GM12878 (cell line): ENCODE measurements around the gene FNDC11. TPM values are rescaled to one million over a fixed set of nuclear protein-coding genes. Genes with fewer than 3 reads are reported as not detected.

Experiments
- EGR1 ChIP-seq, 2 experiments: IDR thresholded peaks; 1 replicate in 1 of 2; 2 replicates in 1 of 2; pipeline ENCODE4 v1.6.1; 2011 to 2012; ENCODE audit warnings: low read depth in 2 of 2, low read length in 2 of 2, borderline replicate concordance in 1 of 2, mild to moderate bottlenecking in 1 of 2, moderate library complexity in 1 of 2
- ESRRA ChIP-seq: IDR thresholded peaks from 2 replicates; pipeline ENCODE4 v1.6.1; 2012; ENCODE audit warnings: mild to moderate bottlenecking, low read length, improper control_type of control experiment
- GABPA ChIP-seq: IDR thresholded peaks from 2 replicates; pipeline ENCODE4 v1.6.1; 2014; ENCODE audit warnings: antibody characterized with exemption, low read depth, mild to moderate bottlenecking, inconsistent platforms
- HDGF ChIP-seq: fragments of 450-650 bp; IDR thresholded peaks from 2 replicates; pipeline ENCODE4 v1.6.1; 2016; ENCODE audit warnings: antibody characterized with exemption
- KDM1A ChIP-seq: fragments of 200-600 bp; sonication (generic); IDR thresholded peaks from 2 replicates; pipeline ENCODE4 v1.6.1; 2016; ENCODE audit warnings: borderline replicate concordance
- MEF2A ChIP-seq: IDR thresholded peaks from 2 replicates; pipeline ENCODE4 v1.6.1; 2011; ENCODE audit warnings: low read depth, mild to moderate bottlenecking, low read length, moderate library complexity; ENCODE audit not compliant: insufficient read depth
- MYC ChIP-seq: IDR thresholded peaks from 2 replicates; pipeline ENCODE4 v1.6.1; 2011; ENCODE audit warnings: mild to moderate bottlenecking, low read length, moderate library complexity, inconsistent platforms; ENCODE audit not compliant: insufficient read depth, insufficient replicate concordance, insufficient read length, severe bottlenecking
- POLR2A ChIP-seq: IDR thresholded peaks from 2 replicates; pipeline ENCODE4 v1.6.1; 2011; ENCODE audit warnings: low read depth, mild to moderate bottlenecking, low read length
- RB1 ChIP-seq: fragments of 450-650 bp; formaldehyde crosslinking; IDR thresholded peaks from 2 replicates; pipeline ENCODE4 v1.6.1; 2017; ENCODE audit warnings: mild to moderate bottlenecking, borderline replicate concordance
- SIN3A ChIP-seq: IDR thresholded peaks from 2 replicates; pipeline ENCODE4 v1.6.1; 2012; ENCODE audit warnings: low read depth, low read length, improper control_type of control experiment
- SMARCA5 ChIP-seq: fragments of 450-650 bp; IDR thresholded peaks from 2 replicates; pipeline ENCODE4 v1.6.1; 2017; ENCODE audit warnings: mild to moderate bottlenecking
- SMC3 ChIP-seq: IDR thresholded peaks from 2 replicates; pipeline ENCODE4 v1.6.1; 2011; ENCODE audit warnings: low read length, improper control_type of control experiment, borderline replicate concordance
- SREBF2 ChIP-seq: IDR thresholded peaks from 2 replicates; pipeline ENCODE4 v1.6.1; 2012; ENCODE audit warnings: mild to moderate bottlenecking, low read length
- SRF ChIP-seq, 2 experiments: IDR thresholded peaks; 2 replicates each; pipeline ENCODE4 v1.6.1; 2011; ENCODE audit warnings: low read depth in 2 of 2, low read length in 2 of 2, mild to moderate bottlenecking in 1 of 2, moderate library complexity in 1 of 2
- polyA plus RNA-seq, 11 experiments: library from polyadenylated mRNA; depleted of rRNA in 4 of 11; unstranded in 6 of 11; stranded (reverse) in 5 of 11; fragments of >200 nt; fragmentation: Nextera tagmentation in 4 of 11; fragmentation: Illumina TruSeq in 1 of 11; extraction: Ambion mirVana in 4 of 11; extraction: Trizol in 1 of 11; gene quantifications; 1 replicate in 1 of 11; 2 replicates in 10 of 11; pipeline versions ENCODE4 v1.2.1 to v1.2.3, GENCODE V29; 2011 to 2016; ENCODE audit warnings: inconsistent platforms in 2 of 11, missing spikeins in 2 of 11, low read depth in 1 of 11
- total RNA-seq, 4 experiments: library from RNA; depleted of rRNA in 3 of 4; stranded (reverse); fragments of >200 nt in 3 of 4; fragmentation: Illumina TruSeq in 1 of 4; extraction: Trizol in 1 of 4; gene quantifications; 2 replicates each; pipeline versions ENCODE4 v1.2.1 to v1.2.3, GENCODE V29; 2013 to 2021
- TF ChIP-seq, protein P1 (sequence below): fragments of 450-650 bp; IDR thresholded peaks from 2 replicates; pipeline ENCODE4 v1.6.1; 2014; ENCODE audit warnings: mild to moderate bottlenecking
- TF ChIP-seq, protein P2 (sequence below), 3 experiments: IDR thresholded peaks in 2 of 3; conservative IDR thresholded peaks in 1 of 3; 2 replicates each; pipeline ENCODE4 v1.5.1; 2011; ENCODE audit warnings: low read depth in 3 of 3, low read length in 3 of 3, mild to moderate bottlenecking in 3 of 3, control low read depth in 2 of 3, moderate library complexity in 2 of 3, inconsistent platforms in 1 of 3, mixed read lengths in 1 of 3; ENCODE audit not compliant: control insufficient read depth in 2 of 3, insufficient read depth in 1 of 3; ENCODE audit errors: extremely low read depth in 1 of 3
- TF ChIP-seq, protein P3 (sequence below): fragments of 450-650 bp; IDR thresholded peaks from 2 replicates; pipeline ENCODE4 v1.6.1; 2017; ENCODE audit warnings: borderline replicate concordance
- TF ChIP-seq, protein P4 (sequence below): fragments of 450-650 bp; IDR thresholded peaks from 2 replicates; pipeline ENCODE4 v1.6.1; 2018; ENCODE audit warnings: mild to moderate bottlenecking, low read depth, moderate library complexity; ENCODE audit not compliant: partially characterized antibody

Gene FNDC11
- total and polyA plus RNA-seq, 10 of the 15 experiments (the other 5 are each of a cell fraction or from before 2014, with no cell fraction given): 0.09 to 0.72 (median 0.34) TPM; not detected in 2

DNA sequence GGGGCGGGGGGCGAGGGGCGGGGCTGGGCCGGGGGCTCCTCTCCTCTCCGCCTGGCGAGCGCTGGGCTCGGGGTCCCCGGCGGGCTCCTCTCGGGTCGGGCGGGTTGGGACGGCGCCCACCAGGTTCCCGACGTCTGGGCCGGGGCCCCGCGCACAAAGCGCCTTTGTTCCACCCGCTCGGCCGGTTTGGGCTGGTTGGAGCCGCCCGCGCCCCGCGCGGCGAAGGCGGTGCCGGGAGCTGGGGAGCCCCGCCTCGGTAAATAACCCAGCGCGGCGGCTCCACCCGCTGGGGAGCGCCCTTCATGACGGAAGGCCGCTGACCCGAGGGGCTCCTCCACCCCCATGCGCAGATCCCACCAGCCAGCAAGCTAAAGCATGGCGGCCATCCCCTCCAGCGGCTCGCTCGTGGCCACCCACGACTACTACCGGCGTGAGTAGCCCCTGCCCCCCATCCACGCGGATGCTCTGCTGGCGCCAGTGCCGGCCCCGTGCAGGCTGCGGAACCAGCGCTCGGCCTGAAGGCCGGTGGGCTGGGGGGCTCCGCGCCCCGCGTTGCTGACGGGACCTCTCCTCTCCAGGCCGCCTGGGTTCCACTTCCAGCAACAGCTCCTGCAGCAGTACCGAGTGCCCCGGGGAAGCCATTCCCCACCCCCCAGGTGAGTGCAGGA, 32.9 kb upstream of the FNDC11 start (continued):
- peak; percentile 22; the same call in 1 of the 2 replicates for TF ChIP-seq SIN3A
- TF ChIP-seq RB1: 0 out of 2 replicates have a peak, but pooled peaks have one; percentile 31
- TF ChIP-seq KDM1A: no peak
- 0 out of 3 replicates have a peak, but pooled peaks of 1 of the 2 experiments have one; percentile 10 for TF ChIP-seq EGR1 (IDR thresholded peaks at IDR 0.05; ENCODE audit: borderline replicate concordance in 1 of 2, low read depth in 2 of 2, low read length in 2 of 2)
- peak; percentile 73 for TF ChIP-seq POLR2A
- TF ChIP-seq SRF (IDR thresholded peaks at IDR 0.05; ENCODE audit: low read depth in 2 of 2, low read length in 2 of 2): no peak
- no peak for TF ChIP-seq MYC
- 0 out of 2 replicates have a peak, but pooled peaks have one; percentile 15 for TF ChIP-seq MEF2A
- TF ChIP-seq SMC3: no peak
- TF ChIP-seq, protein P1, sequence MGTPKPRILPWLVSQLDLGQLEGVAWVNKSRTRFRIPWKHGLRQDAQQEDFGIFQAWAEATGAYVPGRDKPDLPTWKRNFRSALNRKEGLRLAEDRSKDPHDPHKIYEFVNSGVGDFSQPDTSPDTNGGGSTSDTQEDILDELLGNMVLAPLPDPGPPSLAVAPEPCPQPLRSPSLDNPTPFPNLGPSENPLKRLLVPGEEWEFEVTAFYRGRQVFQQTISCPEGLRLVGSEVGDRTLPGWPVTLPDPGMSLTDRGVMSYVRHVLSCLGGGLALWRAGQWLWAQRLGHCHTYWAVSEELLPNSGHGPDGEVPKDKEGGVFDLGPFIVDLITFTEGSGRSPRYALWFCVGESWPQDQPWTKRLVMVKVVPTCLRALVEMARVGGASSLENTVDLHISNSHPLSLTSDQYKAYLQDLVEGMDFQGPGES: no peak
- no peak for TF ChIP-seq GABPA
- TF ChIP-seq, protein P2, sequence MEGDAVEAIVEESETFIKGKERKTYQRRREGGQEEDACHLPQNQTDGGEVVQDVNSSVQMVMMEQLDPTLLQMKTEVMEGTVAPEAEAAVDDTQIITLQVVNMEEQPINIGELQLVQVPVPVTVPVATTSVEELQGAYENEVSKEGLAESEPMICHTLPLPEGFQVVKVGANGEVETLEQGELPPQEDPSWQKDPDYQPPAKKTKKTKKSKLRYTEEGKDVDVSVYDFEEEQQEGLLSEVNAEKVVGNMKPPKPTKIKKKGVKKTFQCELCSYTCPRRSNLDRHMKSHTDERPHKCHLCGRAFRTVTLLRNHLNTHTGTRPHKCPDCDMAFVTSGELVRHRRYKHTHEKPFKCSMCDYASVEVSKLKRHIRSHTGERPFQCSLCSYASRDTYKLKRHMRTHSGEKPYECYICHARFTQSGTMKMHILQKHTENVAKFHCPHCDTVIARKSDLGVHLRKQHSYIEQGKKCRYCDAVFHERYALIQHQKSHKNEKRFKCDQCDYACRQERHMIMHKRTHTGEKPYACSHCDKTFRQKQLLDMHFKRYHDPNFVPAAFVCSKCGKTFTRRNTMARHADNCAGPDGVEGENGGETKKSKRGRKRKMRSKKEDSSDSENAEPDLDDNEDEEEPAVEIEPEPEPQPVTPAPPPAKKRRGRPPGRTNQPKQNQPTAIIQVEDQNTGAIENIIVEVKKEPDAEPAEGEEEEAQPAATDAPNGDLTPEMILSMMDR (IDR thresholded peaks at IDR 0.05 in 2 of 3, conservative IDR thresholded peaks at IDR 0.05 in 1 of 3; ENCODE audit: control insufficient read depth in 2 of 3, extremely low read depth in 1 of 3, insufficient read depth in 1 of 3, low read depth in 3 of 3, low read length in 3 of 3): peak in 1 of 3 experiments; percentile 22; a peak in 2 of 6 replicates
- TF ChIP-seq HDGF: 0 out of 2 replicates have a peak, but pooled peaks have one; percentile 45
- 0 out of 2 replicates have a peak, but pooled peaks have one; percentile 55 for TF ChIP-seq SMARCA5
- TF ChIP-seq SREBF2: no peak
- TF ChIP-seq, protein P3, sequence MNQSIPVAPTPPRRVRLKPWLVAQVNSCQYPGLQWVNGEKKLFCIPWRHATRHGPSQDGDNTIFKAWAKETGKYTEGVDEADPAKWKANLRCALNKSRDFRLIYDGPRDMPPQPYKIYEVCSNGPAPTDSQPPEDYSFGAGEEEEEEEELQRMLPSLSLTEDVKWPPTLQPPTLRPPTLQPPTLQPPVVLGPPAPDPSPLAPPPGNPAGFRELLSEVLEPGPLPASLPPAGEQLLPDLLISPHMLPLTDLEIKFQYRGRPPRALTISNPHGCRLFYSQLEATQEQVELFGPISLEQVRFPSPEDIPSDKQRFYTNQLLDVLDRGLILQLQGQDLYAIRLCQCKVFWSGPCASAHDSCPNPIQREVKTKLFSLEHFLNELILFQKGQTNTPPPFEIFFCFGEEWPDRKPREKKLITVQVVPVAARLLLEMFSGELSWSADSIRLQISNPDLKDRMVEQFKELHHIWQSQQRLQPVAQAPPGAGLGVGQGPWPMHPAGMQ: no peak
- no peak for TF ChIP-seq ESRRA
- TF ChIP-seq, protein P4, sequence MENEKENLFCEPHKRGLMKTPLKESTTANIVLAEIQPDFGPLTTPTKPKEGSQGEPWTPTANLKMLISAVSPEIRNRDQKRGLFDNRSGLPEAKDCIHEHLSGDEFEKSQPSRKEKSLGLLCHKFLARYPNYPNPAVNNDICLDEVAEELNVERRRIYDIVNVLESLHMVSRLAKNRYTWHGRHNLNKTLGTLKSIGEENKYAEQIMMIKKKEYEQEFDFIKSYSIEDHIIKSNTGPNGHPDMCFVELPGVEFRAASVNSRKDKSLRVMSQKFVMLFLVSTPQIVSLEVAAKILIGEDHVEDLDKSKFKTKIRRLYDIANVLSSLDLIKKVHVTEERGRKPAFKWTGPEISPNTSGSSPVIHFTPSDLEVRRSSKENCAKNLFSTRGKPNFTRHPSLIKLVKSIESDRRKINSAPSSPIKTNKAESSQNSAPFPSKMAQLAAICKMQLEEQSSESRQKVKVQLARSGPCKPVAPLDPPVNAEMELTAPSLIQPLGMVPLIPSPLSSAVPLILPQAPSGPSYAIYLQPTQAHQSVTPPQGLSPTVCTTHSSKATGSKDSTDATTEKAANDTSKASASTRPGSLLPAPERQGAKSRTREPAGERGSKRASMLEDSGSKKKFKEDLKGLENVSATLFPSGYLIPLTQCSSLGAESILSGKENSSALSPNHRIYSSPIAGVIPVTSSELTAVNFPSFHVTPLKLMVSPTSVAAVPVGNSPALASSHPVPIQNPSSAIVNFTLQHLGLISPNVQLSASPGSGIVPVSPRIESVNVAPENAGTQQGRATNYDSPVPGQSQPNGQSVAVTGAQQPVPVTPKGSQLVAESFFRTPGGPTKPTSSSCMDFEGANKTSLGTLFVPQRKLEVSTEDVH: no peak
